Activated CD4-positive, alpha-beta T cell treated with anti-CD3 and anti-CD28 coated beads, Interleukin-2, amount 10 ng/mL, durations not matched to agents 24 days and 14 days (primary cell): Measurements from ENCODE around the gene USH1G. TPM values are rescaled to one million over a fixed set of nuclear protein-coding genes. Genes with fewer than 3 reads are reported as not detected.
A peak's percentile ranks its signal among the peaks of the same experiment; 100 is the strongest.
"Not testable (repeated sequence)": the region's sequence is repeated elsewhere in the genome, so short reads cannot be mapped to it uniquely, and the experiment has no call there.

ENCODE experiments used
- DNase-seq: peaks from one replicate; pipeline ENCODE4 v3.0.0; 2022
- H3K27ac Mint-ChIP-seq: one replicate; pipeline ENCODE4 v1.8.0; 2022; ENCODE audit warnings: mild to moderate bottlenecking, mixed read lengths
- H3K27me3 Mint-ChIP-seq: one replicate; pipeline ENCODE4 v1.8.0; 2022; ENCODE audit warnings: mixed read lengths
- H3K36me3 Mint-ChIP-seq: one replicate; pipeline ENCODE4 v1.8.0; 2022; ENCODE audit warnings: low read depth, mild to moderate bottlenecking, mixed read lengths
- H3K4me1 Mint-ChIP-seq: one replicate; pipeline ENCODE4 v1.8.0; 2021; ENCODE audit warnings: mixed read lengths
- H3K4me3 Mint-ChIP-seq: one replicate; pipeline ENCODE4 v1.8.0; 2022; ENCODE audit warnings: mild to moderate bottlenecking, moderate library complexity, mixed read lengths
- H3K9me3 Mint-ChIP-seq: one replicate; pipeline ENCODE4 v1.8.0; 2021; ENCODE audit warnings: mixed read lengths
- intact Hi-C: fragments of 100-400 bp; cut with micrococcal nuclease; formaldehyde crosslinking; loops from one replicate; pipeline ENCODE4 v1.15.1; 2023
- total RNA-seq: library from RNA; stranded (reverse); gene quantifications from 2 replicates; pipeline ENCODE4 v1.2.3, GENCODE V29; 2022

Gene USH1G
- not detected in 2 replicates for total RNA-seq

DNA sequence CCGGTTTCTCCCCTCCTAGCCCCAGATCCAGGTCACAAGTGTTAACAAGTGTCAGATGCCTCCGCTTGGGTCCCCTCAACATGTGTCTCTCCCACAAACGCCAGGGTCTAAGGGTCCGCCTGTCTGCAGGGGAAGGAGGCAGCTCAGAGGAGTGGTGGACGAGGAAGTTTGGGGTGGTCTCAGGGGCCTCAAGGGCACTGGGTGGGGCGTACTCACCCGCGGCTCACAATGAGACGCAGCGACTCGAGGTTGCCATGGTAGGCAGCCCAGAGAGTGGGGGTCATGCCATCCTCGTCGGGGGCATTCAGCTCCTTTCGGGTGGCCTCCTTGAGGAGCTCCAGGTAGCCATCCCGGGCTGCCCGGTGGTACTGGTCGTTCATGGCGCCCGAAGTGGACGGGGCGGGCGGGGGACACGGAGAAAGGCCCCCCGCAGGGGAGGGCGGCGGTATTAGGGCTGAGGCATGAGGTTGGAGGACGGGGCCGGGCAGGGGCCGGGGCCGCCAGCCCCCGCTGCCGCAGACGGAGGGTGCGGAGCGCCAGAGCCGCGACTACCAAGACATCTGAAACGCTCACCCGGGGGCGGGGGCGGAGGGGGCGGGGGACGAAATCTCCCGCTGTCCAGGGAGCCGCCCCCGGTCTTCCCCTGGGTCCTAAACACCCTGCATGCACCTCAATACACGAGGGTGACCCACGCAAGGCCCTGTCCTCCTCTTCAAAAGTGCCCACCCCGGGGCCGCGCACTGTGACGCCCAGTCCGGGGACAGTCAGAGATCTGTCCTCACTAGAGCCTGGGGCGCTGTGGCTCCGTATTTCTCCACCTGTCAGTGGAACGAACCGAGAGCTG is at the start of gene USH1G:
Gene USH1G, minus strand, starts transcription at position 562 of the 844 bp plus-strand sequence. Its CDS starts 182 bp downstream, at position 380.
- Mint-ChIP-seq H3K9me3 (no peaks in the 10 kb centered on the region), H3K4me1 (peaks cover 2% of the 10 kb centered on the region)

DNA sequence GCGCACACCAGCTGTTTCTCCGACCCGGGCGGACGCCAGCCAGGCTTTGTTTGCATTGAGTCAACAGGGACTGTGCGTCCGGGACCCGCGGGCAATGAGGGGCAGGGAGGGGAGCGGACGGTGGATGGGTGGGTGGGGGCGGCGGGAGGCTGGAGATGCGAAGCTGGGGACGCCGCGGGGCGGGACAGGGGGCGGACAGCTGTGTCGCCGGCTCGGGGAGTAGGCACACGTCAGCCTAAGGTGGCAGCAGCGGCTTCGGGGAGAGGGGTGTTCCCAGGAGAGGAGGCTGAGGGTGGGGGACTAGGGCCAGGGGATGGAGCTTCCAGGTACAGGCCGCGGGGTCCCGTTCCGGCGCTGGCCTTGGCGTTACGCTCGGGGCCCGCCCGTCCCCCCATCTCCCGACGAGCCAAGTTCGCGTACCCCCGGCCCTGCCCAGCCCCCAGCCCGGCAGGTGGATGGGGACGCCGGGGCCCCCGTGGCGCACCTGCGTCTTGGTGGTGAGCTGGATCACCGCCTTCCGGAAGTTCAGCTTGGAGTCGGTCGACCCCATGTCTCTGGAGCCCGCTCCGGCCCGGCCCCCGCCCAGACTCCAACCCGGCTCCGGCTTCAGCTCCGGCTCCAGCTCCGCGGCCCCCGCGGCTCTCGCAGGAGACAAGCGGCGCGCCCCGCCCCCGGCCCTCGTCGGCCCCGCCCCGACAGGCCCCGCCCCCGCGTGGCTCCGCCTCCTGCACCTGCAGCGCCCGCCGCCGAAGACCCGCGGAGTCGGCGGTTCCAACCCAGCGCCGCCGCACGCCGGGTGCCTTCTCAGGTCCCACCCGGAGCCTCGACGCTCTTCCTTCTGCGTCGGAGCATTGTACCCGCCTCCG is 49.3 kb upstream of the USH1G start, which contains the start of gene HID1:
Gene HID1, minus strand, starts transcription at position 653 of the 866 bp plus-strand sequence. Its CDS starts 103 bp downstream, at position 550.
- Mint-ChIP-seq H3K4me1 (peaks cover 5% of the 10 kb centered on the region), H3K36me3 (no peaks in the 10 kb centered on the region), H3K27ac (peak within 1 kb of the TSS; percentile 19), H3K9me3 (no peaks in the 10 kb centered on the region), H3K27me3 (peaks cover 44% of the 10 kb centered on the region), H3K4me3 (peak within 1 kb of the TSS; percentile 84)
- intact Hi-C loops = no loop called here
- peak; percentile 91 for DNase-seq

More for the DNA sequence above, at the start of gene USH1G:
- peak within 1 kb of the TSS; percentile 28 for H3K4me3 Mint-ChIP-seq
- DNase-seq = no peak
- no peaks in the 10 kb centered on the region for H3K36me3 Mint-ChIP-seq
- intact Hi-C loops = loop anchor here (1.0 kb wide), 1 partner anchor 37 kb away; no protein-coding TSS in a partner anchor
- no peak within 1 kb of the TSS for H3K27ac Mint-ChIP-seq
- peaks cover 58% of the 10 kb centered on the region for H3K27me3 Mint-ChIP-seq

DNA sequence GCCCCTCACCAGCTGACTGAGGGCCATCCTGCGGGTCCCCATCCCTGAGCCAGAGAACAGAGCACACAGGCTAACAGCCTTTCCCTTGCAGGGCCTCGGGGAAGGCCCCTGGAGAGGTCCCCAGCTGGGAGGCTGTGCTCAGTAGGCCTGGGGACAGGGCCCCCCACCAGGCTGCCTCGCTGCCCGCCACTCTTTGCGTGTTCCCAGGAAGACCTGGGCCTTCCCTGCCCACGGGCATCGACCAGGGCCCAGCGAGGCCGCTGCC is 48.7 kb upstream of the USH1G start:
- intact Hi-C loops = no loop called here
- Mint-ChIP-seq H3K36me3 (no peaks in the 10 kb centered on the region), H3K4me3 (peak overlapping the region; percentile 67), H3K4me1 (peaks cover 5% of the 10 kb centered on the region), H3K27ac (no peak overlapping the region), H3K27me3 (peaks cover 43% of the 10 kb centered on the region), H3K9me3 (no peaks in the 10 kb centered on the region)
- DNase-seq = no peak

DNA sequence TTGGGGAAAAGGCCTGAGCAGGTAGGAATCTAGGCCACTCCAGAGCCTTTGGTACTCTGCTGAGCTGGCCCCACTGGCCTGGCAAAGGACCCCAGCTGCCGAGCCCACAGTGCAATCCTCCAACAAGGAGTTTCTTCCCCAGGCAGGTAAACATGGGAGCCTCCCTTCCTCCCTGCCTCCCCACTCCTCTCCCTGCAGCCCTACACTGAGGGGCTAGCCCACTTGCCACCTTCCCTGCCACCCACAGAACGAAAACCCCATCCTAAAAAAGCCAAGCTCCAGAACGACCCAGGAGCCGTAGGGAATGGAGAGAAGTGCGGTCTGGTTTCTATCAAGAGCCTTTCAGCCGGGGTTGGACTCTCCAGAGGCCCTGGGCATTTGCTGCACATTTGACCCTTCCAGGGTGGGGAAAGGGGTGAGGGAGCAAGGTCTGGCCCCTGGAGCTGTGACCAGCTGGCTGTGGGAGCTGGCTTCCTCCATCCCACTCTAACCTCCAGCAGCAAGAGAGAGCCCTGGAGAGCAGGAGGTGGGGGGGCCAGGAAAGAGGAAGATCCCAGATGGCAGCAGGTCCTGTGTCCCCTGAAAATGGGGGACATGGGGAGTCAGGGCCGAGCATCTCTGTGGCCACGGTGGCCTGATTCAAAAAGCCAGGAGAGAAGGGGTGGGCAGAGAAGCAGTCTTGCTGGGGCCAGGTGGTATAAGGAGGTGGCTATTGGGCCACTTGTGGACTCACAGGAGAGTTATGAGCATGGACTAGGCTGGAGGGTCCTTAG is 48.2 kb upstream of the USH1G start:
- intact Hi-C loops = no loop called here
- no peak overlapping the region for H3K27ac Mint-ChIP-seq
- DNase-seq = no peak
- H3K4me1 Mint-ChIP-seq = peaks cover 5% of the 10 kb centered on the region
- peaks cover 42% of the 10 kb centered on the region for H3K27me3 Mint-ChIP-seq
- no peaks in the 10 kb centered on the region for H3K9me3 Mint-ChIP-seq
- H3K4me3 Mint-ChIP-seq = peak overlapping the region; percentile 67
- no peaks in the 10 kb centered on the region for H3K36me3 Mint-ChIP-seq

DNA sequence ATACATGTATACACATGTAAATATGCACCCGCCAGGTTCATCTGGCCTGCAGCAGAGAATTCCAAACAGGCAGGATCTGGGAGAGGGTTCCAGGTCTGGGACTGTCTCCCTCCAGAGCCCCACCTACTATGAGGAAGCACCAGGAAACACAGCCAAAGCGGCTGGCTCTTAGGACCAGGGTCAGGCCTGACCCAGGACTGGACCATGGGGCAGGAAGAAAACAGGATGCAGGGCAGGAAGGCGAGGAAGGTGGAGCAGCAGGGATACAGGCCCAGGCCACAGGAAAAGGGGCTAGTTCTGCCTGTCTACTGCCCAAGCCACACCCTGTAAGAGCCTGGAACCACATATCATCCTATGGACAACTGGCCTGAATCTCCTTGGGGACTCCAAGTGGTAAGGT is 47.3 kb upstream of the USH1G start:
- H3K27me3 Mint-ChIP-seq = peaks cover 38% of the 10 kb centered on the region
- no peak overlapping the region for H3K27ac Mint-ChIP-seq
- DNase-seq = no peak
- intact Hi-C loops = no loop called here
- H3K9me3 Mint-ChIP-seq = no peaks in the 10 kb centered on the region
- H3K4me3 Mint-ChIP-seq = no peak overlapping the region
- H3K4me1 Mint-ChIP-seq = peaks cover 5% of the 10 kb centered on the region
- H3K36me3 Mint-ChIP-seq = no peaks in the 10 kb centered on the region

DNA sequence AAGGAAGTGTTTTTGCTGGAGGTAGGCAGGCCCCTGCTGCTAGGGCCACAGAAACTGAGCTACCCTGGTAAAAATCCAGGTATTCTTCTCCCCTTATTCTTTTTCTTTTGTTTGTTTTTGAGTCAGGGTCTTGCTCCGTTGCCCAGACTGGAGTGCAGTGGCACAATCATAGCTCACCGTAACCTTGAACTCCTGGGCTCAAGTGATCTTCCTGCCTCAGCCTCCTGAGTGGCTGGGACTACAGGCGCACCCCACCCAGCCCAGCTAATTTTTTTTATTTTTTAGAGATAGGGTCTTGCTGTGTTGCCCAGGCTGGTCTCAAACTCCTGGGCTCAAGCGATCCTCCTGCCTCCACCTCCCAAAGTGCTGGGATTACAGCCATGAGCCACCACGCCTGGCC is 46.4 kb upstream of the USH1G start:
- not testable (repeated sequence) for H3K36me3 Mint-ChIP-seq, H3K4me1 Mint-ChIP-seq, H3K27ac Mint-ChIP-seq, H3K9me3 Mint-ChIP-seq, H3K4me3 Mint-ChIP-seq, DNase-seq
- peaks cover 32% of the 10 kb centered on the region for H3K27me3 Mint-ChIP-seq
- intact Hi-C loops = loop anchor here (10.0 kb wide), 1 partner anchor 145 kb away; no protein-coding TSS in a partner anchor

DNA sequence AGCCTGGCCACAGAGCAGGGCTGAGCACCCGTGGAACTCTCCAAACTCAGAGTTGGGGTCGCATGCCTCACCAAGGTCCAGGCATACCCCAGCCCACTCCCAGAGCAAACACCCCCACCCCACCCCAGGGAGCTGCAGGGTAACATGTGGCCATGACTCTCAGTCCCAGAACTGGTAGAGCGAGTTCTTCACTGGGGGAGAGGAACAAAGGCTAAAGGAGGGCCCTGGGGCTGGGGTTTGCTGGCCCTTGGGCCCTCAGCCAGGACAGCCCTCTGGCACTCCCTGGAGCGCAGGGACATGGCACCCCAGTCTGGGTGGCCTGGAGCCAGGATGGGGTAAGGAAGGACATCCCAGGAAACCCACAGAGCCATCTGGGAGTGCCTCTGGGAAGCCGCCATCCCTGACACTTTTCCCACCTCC is 45.3 kb upstream of the USH1G start:
- Mint-ChIP-seq H3K27ac (no peak overlapping the region), H3K4me3 (no peak overlapping the region), H3K27me3 (peaks cover 21% of the 10 kb centered on the region), H3K9me3 (no peaks in the 10 kb centered on the region), H3K36me3 (no peaks in the 10 kb centered on the region), H3K4me1 (peaks cover 5% of the 10 kb centered on the region)
- intact Hi-C loops = loop anchor here (10.0 kb wide), 1 partner anchor 146 kb away; no protein-coding TSS in a partner anchor
- DNase-seq = no peak

DNA sequence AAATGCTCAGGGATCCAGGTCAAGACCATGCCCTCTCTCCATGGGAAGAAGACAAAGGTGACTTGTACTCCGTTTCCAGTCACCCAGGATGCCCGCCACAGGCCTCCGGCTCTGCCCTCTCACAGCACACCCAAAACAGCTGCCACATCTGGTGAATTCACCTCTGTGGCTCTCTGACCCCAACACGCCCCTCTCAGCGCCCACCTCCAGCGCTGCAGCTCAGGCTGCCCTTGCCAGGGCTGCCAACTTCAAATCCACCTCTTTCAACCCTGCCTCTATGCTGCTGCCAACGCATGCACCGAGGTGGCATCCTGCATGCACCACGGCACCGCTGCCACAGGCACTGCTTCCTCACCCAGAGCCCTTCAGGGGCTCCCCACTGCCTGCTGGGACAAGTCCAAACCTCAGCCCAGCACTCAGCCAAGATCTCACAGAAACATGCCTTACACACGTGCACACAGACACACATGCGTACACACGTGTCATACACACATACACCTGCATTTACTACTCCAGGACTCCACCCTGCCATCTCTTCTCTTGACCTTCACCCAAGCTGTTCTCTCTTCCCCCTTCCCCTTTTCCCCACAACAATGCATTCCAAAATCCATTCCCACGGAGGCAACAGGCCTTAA is 42.0 kb upstream of the USH1G start:
- intact Hi-C loops = loop anchor here (5.0 to 10.0 kb wide), 2 partner anchors 150 to 237 kb away; no protein-coding TSS in a partner anchor
- Mint-ChIP-seq H3K9me3 (no peaks in the 10 kb centered on the region), H3K27ac (no peak overlapping the region), H3K4me1 (peaks cover 8% of the 10 kb centered on the region), H3K4me3 (no peak overlapping the region), H3K27me3 (peaks cover 4% of the 10 kb centered on the region), H3K36me3 (no peaks in the 10 kb centered on the region)
- no peak for DNase-seq

DNA sequence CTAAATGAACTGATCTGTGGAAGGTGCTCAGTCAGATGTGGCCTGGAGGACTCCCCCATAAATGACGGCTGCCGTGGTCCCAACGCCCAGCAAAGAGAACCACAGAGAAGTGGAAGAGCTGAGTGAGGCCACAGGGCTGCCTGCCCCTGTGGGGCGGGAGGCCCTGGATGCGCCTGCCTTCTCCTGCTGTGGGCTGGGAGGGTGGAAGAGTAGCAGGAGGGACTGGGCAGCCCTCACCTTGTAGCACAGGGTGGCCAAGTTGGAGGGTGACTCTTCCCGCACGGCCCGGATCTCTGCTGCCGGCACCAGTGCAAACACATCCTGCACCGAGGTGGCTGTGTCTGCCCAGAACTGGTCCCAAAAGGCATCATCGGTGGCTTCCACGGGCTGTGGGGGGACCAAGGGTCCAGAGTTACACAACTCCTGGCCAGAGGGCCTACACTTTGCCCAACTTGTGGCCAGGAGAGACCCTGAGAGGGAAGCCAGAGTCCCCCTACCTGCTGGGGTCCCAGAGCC is 41.2 kb upstream of the USH1G start:
- peaks cover 8% of the 10 kb centered on the region for H3K4me1 Mint-ChIP-seq
- intact Hi-C loops = loop anchor here (5.0 to 10.0 kb wide), 2 partner anchors 150 to 238 kb away; no protein-coding TSS in a partner anchor
- no peak for DNase-seq
- H3K36me3 Mint-ChIP-seq = no peaks in the 10 kb centered on the region
- peaks cover 7% of the 10 kb centered on the region for H3K27me3 Mint-ChIP-seq
- no peak overlapping the region for H3K27ac Mint-ChIP-seq
- H3K9me3 Mint-ChIP-seq = no peaks in the 10 kb centered on the region
- H3K4me3 Mint-ChIP-seq = no peak overlapping the region

DNA sequence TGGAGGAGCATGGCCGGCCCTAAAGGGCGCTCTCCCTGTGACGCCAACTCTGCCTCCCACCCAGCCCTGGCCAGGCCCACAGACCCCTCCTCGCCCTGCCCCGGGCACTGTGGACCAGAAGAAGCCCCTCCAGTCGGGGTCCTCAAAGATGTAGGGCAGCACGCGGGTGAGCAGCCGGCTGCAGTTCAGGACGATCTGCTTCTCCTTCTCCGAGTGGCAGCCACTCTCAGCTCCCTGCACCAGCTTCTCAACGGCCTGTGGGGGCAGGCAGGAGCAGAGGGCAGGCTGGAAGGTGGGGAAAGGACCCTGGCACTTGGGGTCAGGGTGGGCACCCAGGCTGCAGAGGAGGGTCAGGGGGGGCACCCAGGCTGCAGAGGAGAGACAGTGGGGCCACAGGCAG is 40.6 kb upstream of the USH1G start:
- H3K4me1 Mint-ChIP-seq = peaks cover 8% of the 10 kb centered on the region

DNA sequence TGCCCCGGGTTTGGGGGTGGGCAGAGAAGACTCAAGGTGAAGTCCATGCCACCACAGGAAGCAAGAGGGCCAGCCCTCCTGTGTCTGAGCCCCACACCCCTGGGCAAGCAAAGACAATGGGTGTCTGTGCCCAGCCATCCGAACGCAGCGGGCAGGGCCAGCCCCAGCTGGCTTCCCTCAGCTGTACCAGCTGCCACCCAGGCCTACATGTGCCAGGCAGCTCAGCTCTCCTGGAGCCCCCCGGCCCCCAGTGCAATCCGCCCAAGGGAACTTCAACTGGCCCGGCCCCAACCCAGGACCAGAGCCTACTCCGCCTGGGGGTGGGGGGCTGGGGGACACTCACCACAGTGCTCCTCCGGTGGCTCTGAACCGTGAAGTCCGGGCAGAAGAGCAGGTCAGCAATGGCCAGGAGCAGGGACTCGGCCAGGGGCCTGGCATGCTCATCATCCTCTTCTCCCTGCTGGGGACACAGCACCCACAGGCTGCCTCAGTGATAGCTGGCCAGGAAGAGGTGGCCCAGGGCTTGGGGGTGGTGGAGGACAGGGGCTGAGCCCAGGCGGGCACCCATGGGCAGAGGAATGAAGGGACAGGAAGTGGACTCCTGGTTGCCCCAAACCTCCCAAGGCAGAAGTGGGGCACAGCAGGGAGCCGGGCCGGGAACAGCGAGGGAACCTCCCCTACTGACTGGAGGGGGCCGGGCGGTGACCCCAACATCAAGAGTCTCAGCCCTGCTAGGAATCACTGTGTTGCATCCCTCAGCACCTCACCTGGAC is 39.8 kb upstream of the USH1G start:
- DNase-seq = no peak

More for the DNA sequence above, 40.6 kb upstream of the USH1G start:
- no peak overlapping the region for H3K4me3 Mint-ChIP-seq
- DNase-seq = no peak
- no peak overlapping the region for H3K27ac Mint-ChIP-seq
- no peaks in the 10 kb centered on the region for H3K36me3 Mint-ChIP-seq
- intact Hi-C loops = loop anchor here (5.0 to 10.0 kb wide), 2 partner anchors 151 to 239 kb away; no protein-coding TSS in a partner anchor
- peaks cover 10% of the 10 kb centered on the region for H3K27me3 Mint-ChIP-seq
- no peaks in the 10 kb centered on the region for H3K9me3 Mint-ChIP-seq

More for the DNA sequence above, 39.8 kb upstream of the USH1G start:
- Mint-ChIP-seq H3K4me1 (peaks cover 8% of the 10 kb centered on the region), H3K36me3 (no peaks in the 10 kb centered on the region), H3K27ac (no peak overlapping the region), H3K9me3 (no peaks in the 10 kb centered on the region), H3K27me3 (peaks cover 14% of the 10 kb centered on the region), H3K4me3 (no peak overlapping the region)
- intact Hi-C loops = loop anchor here (5.0 to 10.0 kb wide), 2 partner anchors 152 to 239 kb away; no protein-coding TSS in a partner anchor
